HCT116 (cell line): ENCODE results near the gene CCR7.

Experiments used
- CEBPB ChIP-seq: IDR thresholded peaks from 2 replicates; pipeline ENCODE4 v1.6.1; 2012; ENCODE audit warnings: low read depth
- EZH2 ChIP-seq: fragments of 200-600 bp; sonication (generic); IDR thresholded peaks from 2 replicates; pipeline ENCODE4 v1.6.1; 2017; ENCODE audit warnings: antibody characterized with exemption, mixed run types
- EZH2phosphoT487 ChIP-seq: fragments of 200-600 bp; IDR thresholded peaks from 2 replicates; pipeline ENCODE4 v1.6.1; 2018; ENCODE audit warnings: antibody characterized with exemption, borderline replicate concordance
- POLR2A ChIP-seq: IDR thresholded peaks from 2 replicates; pipeline ENCODE4 v1.7.0; 2011; ENCODE audit warnings: borderline replicate concordance; ENCODE audit not compliant: insufficient read depth, insufficient read length; ENCODE audit errors: extremely low read depth
- POLR2AphosphoS5 ChIP-seq: IDR thresholded peaks from 2 replicates; pipeline ENCODE4 v1.6.1; 2011; ENCODE audit warnings: mild to moderate bottlenecking, low read depth, low read length, moderate library complexity
- RAD21 ChIP-seq: IDR thresholded peaks from 2 replicates; pipeline ENCODE4 v1.6.1; 2012; ENCODE audit warnings: low read depth, mild to moderate bottlenecking
- SP1 ChIP-seq: IDR thresholded peaks from 2 replicates; pipeline ENCODE4 v1.6.1; 2012; ENCODE audit warnings: low read depth
- ZNF274 ChIP-seq: fragments of 200-500 bp; sonication (Bioruptor generic); IDR thresholded peaks from 2 replicates; pipeline ENCODE4 v1.6.1; 2014; ENCODE audit warnings: mild to moderate bottlenecking, low read depth, low read length, inconsistent platforms
- TF ChIP-seq, protein P1 (sequence below), 3 experiments: fragments of 200-600 bp in 1 of 3; sonication (generic) in 1 of 3; IDR thresholded peaks in 2 of 3; conservative IDR thresholded peaks in 1 of 3; 2 replicates each; pipeline ENCODE4 v1.5.1; 2012 to 2017; ENCODE audit warnings: low read depth in 2 of 3, low read length in 2 of 3, antibody characterized with exemption in 1 of 3, borderline replicate concordance in 1 of 3, control low read depth in 1 of 3, mild to moderate bottlenecking in 1 of 3, mixed read lengths in 1 of 3, mixed run types in 1 of 3, moderate library complexity in 1 of 3; ENCODE audit not compliant: insufficient read depth in 1 of 3

DNA sequence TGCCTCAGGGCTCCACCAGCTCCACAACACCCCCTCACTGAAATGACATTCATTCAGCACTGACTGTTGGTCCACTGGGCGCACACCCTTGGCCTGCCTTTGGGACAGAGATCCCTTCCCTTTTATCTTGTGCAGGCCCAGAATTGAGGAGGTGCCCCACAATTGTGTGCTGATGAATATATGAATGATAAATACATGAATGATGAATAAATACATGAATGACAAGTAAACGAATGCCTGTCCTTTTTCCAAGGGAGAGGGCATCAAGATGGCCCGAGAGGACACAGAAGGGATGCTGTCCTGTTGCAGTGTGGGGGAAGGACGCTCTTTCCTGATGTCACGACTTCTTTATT, 5.7 kb downstream of the CCR7 start:
- TF ChIP-seq POLR2A (no peak), EZH2 (no peak), CEBPB (no peak), POLR2AphosphoS5 (no peak), EZH2phosphoT487 (no peak), ZNF274 (no peak), RAD21 (no peak), SP1 (no peak)
- TF ChIP-seq, protein P1, sequence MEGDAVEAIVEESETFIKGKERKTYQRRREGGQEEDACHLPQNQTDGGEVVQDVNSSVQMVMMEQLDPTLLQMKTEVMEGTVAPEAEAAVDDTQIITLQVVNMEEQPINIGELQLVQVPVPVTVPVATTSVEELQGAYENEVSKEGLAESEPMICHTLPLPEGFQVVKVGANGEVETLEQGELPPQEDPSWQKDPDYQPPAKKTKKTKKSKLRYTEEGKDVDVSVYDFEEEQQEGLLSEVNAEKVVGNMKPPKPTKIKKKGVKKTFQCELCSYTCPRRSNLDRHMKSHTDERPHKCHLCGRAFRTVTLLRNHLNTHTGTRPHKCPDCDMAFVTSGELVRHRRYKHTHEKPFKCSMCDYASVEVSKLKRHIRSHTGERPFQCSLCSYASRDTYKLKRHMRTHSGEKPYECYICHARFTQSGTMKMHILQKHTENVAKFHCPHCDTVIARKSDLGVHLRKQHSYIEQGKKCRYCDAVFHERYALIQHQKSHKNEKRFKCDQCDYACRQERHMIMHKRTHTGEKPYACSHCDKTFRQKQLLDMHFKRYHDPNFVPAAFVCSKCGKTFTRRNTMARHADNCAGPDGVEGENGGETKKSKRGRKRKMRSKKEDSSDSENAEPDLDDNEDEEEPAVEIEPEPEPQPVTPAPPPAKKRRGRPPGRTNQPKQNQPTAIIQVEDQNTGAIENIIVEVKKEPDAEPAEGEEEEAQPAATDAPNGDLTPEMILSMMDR (IDR thresholded peaks at IDR 0.05 in 2 of 3, conservative IDR thresholded peaks at IDR 0.05 in 1 of 3; ENCODE audit: borderline replicate concordance in 1 of 3, insufficient read depth in 1 of 3, low read depth in 2 of 3, low read length in 2 of 3): no peak
